Dermis blood vessel endothelial cell (primary cell): ENCODE measurements around the gene FLAD1. TPM values are rescaled to one million over a fixed set of nuclear protein-coding genes. Genes with fewer than 3 reads are reported as not detected.
A peak's percentile ranks its signal among the peaks of the same experiment; 100 is the strongest.

Experiments
- DNase-seq: peaks from one replicate; pipeline ENCODE4 v3.0.0; 2010
- total RNA-seq: library from RNA; depleted of rRNA; stranded (reverse); fragments of >200 nt; gene quantifications from 2 replicates; pipeline ENCODE4 v1.2.3, GENCODE V29; 2014

The FLAD1 gene
- total RNA-seq, 1 donor from 2014 or later = 27.1 TPM

DNA sequence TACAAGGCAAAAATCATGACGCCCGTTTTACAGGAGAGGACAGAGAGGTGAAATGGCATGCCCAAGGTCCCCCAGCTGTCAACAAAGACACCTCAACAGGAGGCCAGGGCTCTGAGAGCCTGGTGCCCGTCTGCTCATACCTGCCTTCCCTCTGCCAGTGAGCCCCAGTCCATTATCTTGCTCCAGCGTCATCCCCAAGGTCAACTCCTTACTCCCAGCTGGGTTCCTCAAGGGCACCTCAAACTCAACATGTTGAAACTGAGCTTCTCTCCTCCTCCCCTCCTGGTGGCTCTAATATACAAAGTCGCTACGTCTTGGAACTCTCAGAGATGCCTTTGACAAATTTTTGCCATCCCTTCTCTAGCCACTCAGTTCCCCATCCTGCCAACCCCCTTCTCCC, 30.5 kb upstream of the FLAD1 start:
- DNase-seq = no peak

DNA sequence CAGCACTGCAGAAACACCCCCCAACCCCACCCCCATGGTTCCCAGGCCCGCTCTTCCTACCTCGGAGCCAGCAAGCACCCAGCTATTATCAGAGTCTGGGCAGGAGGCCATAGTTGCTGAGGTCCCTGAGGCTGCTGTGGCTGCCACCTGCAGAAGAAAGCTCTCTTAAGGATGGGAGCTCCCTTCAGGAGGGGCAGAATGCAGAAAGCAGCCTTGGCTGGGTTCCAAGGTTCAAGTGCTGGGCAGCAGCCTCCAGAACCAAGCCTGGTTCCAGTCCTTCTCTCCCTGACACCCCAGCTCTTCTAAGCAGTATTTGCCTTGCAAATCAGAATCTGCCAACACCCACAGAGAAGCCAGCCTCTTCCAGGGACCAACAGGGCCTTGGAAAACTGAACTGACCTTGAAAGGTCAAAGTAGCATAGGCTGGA, 29.5 kb upstream of the FLAD1 start:
- DNase-seq = no peak

DNA sequence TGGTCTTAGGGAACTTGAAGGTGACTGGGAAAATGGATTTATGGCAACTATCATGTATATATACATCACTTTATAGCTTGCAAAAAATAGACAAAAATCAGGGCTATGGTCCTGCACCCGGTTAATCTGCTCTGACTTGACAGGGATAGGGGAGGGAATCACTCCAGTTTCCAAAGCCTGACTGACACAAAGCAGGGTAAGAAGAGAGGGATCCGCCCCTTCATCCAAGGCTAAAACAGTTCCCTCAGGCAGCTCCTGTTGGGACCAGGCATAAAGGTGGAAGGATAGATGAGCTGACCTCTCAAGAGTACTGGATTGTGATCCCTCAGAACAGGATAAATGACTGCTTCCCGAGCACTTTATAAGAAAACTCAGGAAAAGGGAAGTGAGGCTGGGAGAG, 28.6 kb upstream of the FLAD1 start:
- DNase-seq = no peak

DNA sequence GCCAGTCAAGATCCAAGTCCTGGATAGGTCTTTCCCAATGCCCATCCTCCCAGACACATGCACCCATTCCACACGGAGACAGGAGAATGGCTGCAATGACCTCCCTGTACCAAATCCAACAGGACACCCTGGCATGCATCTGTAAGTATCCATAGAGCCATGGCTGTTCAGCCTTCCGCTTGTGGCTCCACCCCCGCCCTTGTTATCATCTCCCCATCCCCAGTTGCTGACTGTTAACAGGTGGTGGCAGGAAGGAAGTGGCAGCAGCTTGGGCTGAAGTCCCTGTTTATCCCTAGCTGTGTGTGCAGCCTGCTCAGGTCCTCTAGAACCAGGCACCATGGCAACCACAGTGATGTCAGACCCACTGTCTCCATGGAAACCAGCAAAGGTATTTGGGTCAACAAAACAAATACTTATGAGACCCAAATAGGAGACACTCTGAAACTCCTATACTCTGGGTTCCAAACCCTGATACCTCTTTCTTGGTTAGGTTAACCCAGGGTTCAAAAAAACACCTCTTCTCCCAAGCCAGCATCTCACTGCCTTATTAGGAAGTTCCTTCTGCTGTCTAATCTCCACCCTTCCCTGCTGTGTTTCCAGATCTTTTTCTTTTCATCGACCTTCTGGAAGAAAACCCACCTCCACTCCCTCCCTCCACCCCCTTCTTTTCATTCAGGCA, 28.0 kb upstream of the FLAD1 start:
- peak; percentile 92 for DNase-seq

DNA sequence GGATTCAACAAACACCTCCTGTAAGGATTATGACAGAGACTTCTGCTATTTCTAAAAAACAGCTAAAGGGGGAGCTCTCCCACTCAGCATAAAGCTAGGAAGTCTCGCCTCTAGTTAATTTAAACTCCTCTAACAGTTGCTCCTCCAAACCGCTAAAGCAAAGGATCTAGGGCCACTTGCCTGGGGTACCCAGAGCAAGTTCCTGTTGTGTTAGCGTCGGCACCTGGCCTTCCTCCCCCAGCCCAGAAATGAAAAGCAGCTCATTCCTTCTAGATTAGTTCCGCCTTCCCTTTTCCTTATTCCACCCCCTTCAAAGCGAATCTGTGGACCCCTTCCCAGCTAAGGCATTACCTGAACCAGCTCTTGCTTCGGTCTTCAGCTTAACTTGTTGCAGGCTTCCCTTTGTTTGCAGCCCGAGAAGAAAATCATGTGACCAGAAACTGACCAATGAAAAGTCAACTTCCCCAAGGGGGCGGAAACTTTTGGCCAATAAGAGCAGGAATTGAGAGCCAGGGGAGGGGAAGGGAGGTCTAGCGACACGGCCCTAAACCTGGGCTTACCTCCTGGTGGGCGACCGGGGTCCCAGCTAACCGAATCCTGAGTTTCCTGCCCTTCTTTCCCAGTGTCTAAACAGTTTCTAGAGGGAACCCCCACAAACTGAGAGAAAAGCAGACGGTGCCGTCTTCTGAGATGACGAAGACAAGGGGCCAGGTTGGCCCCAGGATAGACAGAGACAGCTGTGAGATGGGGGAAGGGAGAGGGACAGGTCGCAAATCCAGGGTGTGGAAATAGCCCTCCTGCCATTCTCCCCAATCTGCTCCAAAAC, 27.2 kb upstream of the FLAD1 start, which contains the start of gene PBXIP1:
Gene PBXIP1, minus strand, starts transcription at position 382 of the 826 bp plus-strand sequence. CDS start 2,378 bp downstream, outside the sequence.
- peak; percentile 94 for DNase-seq

DNA sequence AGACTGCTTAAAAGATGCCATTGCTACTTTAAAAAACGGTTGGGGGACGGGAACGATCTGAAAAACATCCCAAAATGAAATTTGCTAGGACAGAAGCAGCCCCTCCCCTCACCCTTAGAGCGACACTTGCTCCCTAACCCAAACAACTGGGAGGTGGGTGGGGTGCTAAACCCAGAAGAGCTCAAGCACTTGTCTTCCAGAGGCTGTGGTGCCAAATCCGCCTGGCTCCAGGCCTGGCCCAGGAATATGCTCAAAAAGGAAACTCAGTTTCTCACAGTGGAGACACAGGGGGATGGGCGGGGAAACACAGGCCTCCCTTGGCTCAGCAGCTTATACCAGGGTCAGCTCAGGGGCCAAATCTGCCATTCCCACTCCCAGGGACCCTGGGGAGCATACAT, 26.6 kb upstream of the FLAD1 start:
- DNase-seq = peak; percentile 27

DNA sequence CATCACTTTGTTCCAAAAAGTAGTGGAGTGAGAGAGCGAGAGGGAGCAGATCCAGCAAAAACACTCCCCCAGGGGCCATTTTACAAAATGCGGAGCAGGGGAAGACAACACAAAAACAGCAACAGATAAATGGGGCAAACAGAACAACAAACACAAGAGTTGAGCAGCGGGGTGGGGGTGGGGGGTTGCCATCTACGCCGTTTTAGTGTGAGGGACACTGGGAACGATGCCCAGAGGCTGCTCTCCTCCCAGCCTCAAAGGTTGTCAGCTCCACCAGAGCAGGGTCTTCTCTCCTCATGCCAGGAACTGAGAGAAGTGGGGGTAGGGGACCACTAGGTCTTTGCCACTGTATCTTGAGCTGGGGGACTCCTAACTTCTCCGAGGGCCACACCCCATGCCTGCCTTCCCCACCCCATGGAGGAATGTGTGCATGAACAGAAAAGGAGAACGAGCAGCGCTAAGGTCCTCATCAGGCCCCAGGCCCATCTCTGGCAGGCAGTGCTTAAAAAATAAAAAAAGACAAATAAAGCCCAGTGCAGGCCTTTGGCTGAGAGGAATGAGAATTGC, 26.0 kb upstream of the FLAD1 start:
- DNase-seq = no peak

DNA sequence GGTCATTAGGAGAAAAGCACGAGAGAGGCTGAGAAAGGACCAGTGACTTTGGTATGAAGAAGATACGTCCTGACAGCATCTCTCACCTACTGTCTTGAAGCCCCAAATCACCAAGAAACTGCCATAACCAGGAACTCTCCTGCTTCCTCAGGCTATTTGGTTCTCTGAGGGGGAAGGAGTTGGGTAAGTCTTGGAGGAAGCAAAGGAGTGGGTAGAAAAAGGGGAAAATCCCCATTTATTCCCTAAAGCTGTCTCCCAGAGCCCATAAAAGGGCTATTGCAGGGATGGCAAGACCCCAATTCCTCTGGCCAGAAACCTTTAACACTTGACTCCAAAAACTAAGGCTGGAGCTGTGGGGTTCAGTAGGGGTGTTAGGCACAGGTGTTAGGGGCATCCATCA, 25.1 kb upstream of the FLAD1 start:
- no peak for DNase-seq

DNA sequence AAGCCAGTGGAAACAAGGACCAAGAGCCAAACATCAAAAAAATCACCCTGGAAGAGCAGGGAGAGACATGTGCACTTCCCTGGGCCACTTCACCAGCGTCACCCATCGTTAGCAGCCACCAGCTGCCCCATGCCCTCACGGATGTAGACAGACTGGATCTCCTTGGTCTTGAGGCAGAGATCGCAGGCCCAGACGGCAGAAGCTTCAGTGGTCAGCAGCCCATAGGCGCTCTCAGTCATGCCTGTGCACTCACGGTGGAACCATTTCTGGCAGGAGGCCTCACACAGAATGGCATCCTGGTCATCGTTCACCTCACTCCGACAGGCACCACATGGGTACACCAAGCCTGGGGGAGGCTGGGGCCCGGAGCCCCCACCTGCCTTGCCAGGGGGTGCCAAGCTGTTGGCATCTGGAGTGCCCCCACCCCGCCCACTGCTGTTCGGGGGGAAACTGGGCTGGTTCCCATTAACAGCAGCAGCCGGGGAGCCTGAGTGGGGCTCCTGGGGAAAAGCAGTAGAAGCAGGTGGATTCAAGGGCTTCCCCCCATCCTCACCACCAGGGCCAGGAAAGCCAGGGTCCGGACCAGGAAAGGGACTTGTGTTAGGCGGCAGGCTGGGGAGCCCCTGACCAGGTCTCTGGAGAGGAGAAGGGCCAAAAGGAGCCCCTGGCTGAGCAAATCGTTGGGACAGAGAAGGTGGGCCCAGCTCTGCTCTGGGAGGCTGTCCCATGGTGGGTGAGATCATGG, 24.3 kb upstream of the FLAD1 start:
- DNase-seq = no peak

- DNase-seq = no peak
These were observed 23.7 kb upstream of the FLAD1 start for GRCh38 chr1:154959426-154959780.

GRCh38 chr1:154960446-154961136, 22.6 kb upstream of the FLAD1 start:
- DNase-seq = peak; percentile 20

DNA sequence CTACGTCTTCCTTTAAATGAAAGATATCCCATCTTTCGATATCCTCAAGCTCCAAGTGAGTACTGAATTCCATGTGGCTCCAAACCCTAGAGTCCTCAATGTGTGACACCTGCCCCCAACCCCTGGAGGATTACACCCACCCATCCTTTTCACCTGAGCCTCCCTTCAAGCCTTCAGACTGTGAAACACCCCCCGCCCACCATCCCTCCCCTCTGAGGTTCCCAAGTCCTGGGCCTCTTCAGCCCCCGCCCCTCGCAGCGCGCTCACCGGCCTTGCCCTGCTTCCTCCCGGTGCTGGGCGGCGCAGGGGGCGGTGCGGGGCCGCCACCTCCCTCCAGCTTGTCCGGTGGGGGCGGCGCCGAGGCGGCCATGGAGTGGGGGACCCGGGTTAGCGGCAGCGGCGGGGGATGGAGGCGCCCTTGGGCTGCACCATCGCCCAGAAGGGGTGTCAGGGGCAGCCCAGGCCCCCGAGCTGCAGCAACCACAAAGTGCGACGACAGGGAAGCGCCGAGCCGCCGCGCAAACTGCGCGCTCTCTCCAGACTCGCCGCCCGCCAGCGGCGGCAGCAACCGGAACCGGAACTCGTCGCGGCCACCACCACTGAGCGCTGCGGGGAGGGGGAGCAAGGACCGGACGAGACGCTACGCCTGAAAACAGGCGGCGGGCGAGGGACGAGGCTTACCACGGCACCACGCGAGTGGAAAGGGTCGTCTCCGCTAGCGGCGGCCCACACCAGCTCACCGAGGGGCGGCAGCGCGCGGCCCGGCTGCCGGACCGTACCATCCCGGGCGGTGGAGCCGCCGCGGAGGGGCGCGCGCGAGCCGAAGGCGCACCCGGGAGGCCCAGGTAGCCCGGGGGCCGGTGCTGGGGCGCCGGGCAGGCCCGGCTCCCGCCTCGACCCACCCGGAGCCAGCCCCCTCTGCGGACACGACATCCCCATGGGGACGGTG, 21.7 kb upstream of the FLAD1 start, which contains the start of gene PYGO2:
Gene PYGO2, minus strand, starts transcription at position 576 of the 949 bp plus-strand sequence. Its CDS starts 206 bp downstream, at position 370.
- peak; percentile 82 for DNase-seq

DNA sequence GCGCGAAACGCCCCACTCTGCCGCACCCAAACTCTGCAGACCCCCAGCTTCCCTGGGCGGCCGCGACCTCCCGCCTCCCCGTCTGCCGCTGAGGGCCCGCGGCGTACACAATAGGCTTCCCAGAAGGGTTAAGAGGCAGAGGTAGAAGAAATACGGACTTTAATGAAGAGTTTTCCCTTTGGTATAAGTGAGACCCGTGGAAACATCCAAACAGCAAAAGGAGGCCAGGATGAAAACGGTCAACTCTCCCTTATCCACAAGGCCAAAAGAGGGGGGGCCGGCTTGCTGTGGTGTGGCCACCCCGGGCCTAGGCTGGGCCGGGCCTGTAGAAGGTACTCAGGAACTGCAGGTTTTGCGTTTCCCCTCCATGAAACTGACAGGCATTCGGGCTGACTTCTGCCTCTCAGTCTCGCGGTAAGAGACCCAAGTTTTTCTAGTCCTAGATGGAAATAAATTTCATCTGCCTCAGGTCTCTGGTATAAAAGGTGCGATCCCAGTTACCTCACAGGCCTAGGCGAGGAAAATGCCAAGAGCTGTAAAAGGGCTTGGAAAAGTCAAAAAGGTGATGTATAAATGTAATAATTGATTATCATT, 20.9 kb upstream of the FLAD1 start:
- DNase-seq = peak; percentile 41

GRCh38 chr1:154962795-154963330, 20.3 kb upstream of the FLAD1 start:
- no peak for DNase-seq

DNA sequence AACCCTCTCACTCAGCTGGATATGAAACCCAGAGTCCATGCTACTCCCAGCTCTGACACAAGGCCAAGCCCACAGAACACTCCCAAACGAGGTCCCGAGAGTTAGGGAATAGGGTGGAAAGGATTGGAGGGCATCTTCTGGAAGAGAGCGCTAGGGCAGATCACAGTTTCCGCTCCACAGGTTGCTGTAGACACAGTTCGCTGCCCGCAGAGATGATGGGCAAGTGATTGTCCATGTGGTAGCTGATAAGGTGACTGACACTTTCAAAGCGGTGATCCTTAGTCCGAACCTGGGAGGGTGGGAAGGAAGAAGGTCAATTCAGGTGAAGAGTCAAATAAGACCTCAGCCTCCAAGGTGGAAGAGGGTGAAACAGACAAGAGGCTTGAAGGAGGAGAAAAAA, 19.5 kb upstream of the FLAD1 start:
- no peak for DNase-seq

- DNase-seq = no peak
These were observed 18.8 kb upstream of the FLAD1 start for GRCh38 chr1:154964359-154964758.

DNA sequence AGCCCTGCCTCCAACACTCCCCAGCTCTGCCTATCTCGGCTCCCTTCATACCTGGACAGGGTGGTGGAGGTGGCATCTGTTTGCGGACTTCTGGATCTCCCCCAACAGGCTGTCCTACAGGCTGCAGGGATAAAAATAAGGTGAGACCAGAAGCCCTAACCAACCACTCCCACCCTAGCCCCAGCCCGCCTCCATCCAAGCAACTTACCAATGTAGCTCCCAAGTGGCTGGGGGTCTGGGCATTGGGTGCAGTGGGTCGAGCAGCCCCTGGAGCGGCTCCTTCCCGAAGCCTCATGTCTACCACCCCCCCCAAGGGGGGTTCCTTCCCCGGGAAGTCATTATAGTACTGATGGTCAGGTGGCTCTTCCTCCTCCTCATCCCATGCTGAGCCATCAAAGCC, 17.0 kb upstream of the FLAD1 start:
- no peak for DNase-seq

DNA sequence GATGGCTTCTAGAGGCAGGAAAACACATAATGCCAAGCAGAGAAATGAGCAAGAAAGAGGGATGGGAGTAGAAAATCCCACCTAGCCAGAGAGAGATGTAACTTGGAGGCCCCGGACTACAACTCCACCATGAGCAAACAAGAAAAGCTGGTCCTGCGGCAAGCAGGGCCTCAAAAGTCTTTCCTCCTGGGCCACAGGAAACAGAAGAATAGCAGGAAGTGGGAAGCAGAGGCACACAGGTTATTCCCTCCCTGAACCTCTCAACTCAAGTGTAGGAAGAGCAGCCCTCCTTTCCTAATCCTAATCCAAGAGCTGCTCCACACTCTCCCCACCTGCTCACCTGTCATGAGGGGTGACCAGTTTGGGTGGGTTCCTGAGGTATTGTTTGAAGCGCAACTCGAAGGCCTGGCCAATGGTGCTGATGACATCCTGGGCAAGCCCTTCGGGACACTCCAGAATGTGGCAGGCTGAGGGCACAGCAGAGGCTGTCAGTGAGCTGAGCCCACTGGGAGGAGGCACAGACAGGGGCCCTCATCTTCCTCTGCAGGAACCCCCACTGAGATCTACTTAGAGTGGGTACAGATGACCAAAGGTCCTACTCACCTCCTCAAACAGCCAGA, 15.7 kb upstream of the FLAD1 start:
- DNase-seq = peak; percentile 60

GRCh38 chr1:154968731-154969130, 14.4 kb upstream of the FLAD1 start:
- DNase-seq = no peak

DNA sequence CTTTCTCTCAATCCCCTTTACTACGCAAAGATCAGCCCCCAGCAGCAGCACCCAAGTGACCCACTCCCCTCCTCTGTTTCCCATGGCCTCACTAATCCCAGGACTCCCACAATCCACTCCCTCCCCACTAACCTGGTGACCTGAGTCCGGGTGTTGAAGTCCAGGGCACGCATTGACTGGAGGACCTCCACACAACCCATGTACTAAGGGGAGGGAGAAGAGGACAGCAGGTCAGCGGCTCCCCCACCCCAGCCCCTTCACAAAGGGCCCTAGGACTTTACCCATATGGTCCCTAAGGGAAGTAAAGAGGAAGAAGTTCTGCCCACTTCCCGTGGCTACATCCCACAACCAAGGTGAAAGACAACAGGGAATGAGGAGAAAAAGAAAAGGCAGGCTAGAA, 13.9 kb upstream of the FLAD1 start:
- DNase-seq = no peak
